ENCODE results near the gene WDR17. TPM values are rescaled to one million over a fixed set of nuclear protein-coding genes. Genes with fewer than 3 reads are reported as not detected.

WDR17 gene
- total RNA-seq, 1 donor from 2014 or later, result 0.50 TPM

DNA sequence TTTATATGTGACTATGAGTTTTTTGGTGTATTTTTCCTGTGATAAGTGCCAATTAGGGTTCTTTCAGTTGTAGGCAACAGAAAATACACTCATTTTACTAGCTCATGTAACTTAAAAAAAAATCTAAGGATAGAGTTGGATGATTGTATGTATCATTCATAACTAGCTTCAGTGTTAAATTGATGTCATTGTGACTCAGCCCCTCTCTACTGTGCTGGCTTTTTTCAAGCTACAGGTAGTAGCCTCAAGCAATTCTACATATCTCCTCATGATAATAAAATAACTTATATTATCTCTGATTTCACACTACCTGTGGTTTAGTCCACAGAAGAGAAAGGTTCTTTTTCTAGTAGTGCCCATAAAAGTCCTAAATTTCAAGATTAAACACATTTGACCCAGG is 11.9 kb downstream of the WDR17 start:
- no peak for TF ChIP-seq CTCF (IDR thresholded peaks at IDR 0.05)
- no peak overlapping the region for H3K27ac Mint-ChIP-seq (ENCODE audit: unreplicated experiment)
- H3K36me3 Mint-ChIP-seq (ENCODE audit: low read depth), result no peaks in the 10 kb centered on the region
- DNase-seq (ENCODE audit: low spot score), result no peak
- no peak overlapping the region for H3K4me3 Mint-ChIP-seq (ENCODE audit: unreplicated experiment)
- H3K9me3 Mint-ChIP-seq (ENCODE audit: low read depth), result no peaks in the 10 kb centered on the region
- H3K4me1 Mint-ChIP-seq (ENCODE audit: low read depth), result no peaks in the 10 kb centered on the region
- H3K27me3 Mint-ChIP-seq (ENCODE audit: low read depth), result no peaks in the 10 kb centered on the region

DNA sequence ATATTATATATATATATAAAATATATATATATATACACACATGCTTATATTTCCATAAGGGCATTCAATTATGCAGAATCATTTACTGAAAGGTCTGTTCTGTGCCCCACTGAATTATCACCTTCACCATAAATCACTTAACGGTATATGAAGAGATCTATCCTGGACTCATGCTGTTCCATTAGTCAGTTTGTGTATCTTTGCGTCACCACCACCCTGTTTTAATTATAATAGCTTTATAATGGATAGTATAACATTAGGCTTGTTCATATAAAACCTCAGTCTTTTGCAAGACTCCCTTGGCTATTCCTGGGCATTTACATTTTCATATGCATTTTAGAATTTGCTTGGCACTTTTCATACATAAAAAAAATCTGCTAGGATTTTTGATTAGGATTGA is 19.1 kb downstream of the WDR17 start:
- TF ChIP-seq CTCF (IDR thresholded peaks at IDR 0.05), result no peak
- Mint-ChIP-seq H3K4me3 (ENCODE audit: unreplicated experiment) (no peak overlapping the region), H3K4me1 (ENCODE audit: low read depth) (no peaks in the 10 kb centered on the region), H3K27ac (ENCODE audit: unreplicated experiment) (no peak overlapping the region), H3K9me3 (ENCODE audit: low read depth) (no peaks in the 10 kb centered on the region), H3K36me3 (ENCODE audit: low read depth) (no peaks in the 10 kb centered on the region), H3K27me3 (ENCODE audit: low read depth) (peaks cover 6% of the 10 kb centered on the region)
- no peak for DNase-seq (ENCODE audit: low spot score)

DNA sequence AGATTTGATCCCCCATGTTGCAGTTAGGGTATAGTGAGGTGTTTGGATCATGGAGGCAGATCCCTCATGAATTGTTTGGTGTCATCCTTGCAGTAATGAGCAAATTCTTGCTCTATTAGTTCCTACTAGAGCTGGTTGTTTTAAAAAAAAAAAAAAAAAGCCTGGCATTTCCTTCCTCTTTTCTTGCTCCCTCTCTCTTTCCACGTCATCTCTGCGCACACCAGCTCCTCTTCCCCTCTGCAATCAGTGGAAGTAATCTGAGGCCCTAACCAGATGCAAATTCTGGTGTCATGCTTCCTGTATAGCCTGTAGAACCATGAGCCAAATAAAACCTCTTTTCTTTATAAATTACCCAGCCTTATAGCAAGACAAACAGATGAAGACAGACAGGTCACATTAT is 24.5 kb downstream of the WDR17 start:
- Mint-ChIP-seq H3K4me3 (ENCODE audit: unreplicated experiment) (no peak overlapping the region), H3K36me3 (ENCODE audit: low read depth) (peaks cover 2% of the 10 kb centered on the region), H3K27ac (ENCODE audit: unreplicated experiment) (no peak overlapping the region), H3K9me3 (ENCODE audit: low read depth) (peaks cover 16% of the 10 kb centered on the region), H3K27me3 (ENCODE audit: low read depth) (peaks cover 13% of the 10 kb centered on the region), H3K4me1 (ENCODE audit: low read depth) (no peaks in the 10 kb centered on the region)
- no peak for TF ChIP-seq CTCF (IDR thresholded peaks at IDR 0.05)
- no peak for DNase-seq (ENCODE audit: low spot score)

GRCh38 chr4:176099314-176099713 is 33.7 kb downstream of the WDR17 start:
- Mint-ChIP-seq H3K27ac (ENCODE audit: unreplicated experiment) (no peak overlapping the region), H3K9me3 (ENCODE audit: low read depth) (peaks cover 21% of the 10 kb centered on the region), H3K36me3 (ENCODE audit: low read depth) (no peaks in the 10 kb centered on the region), H3K4me3 (ENCODE audit: unreplicated experiment) (no peak overlapping the region), H3K27me3 (ENCODE audit: low read depth) (peaks cover 8% of the 10 kb centered on the region), H3K4me1 (ENCODE audit: low read depth) (no peaks in the 10 kb centered on the region)
- peak; percentile 50 for TF ChIP-seq CTCF (IDR thresholded peaks at IDR 0.05)
- no peak for DNase-seq (ENCODE audit: low spot score)

DNA sequence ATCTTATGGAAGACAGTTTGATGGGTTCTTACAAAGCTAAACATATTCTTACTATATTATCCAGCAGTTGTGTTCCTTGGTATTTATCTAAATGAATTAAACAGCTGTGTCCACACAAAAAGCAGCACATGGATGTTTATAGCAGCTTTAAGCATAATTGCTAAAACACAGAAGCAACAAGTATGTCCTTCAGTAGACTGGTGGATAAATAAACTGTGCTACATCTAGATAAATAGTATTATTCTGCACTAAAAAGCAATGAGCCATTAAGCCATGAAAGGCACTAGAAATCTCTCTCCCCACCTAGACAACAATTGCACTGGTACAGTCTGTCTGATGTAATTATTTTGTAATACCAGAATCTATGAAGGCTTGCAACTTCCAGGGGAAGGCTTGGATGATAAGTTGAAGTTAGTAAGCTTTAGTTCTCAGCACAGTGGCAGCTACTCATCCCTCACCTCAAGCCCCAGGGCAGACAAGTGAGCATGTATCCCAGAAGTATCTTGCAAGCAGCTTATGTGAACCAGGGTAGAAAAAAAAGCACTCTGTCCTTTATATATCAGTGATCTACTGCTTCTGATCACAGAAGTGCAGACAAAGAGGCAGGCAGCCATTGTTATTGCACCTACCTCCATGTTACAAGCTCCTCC is 36.9 kb downstream of the WDR17 start:
- Mint-ChIP-seq H3K36me3 (ENCODE audit: low read depth) (peaks cover 2% of the 10 kb centered on the region), H3K27ac (ENCODE audit: unreplicated experiment) (no peak overlapping the region), H3K4me3 (ENCODE audit: unreplicated experiment) (no peak overlapping the region), H3K4me1 (ENCODE audit: low read depth) (no peaks in the 10 kb centered on the region), H3K27me3 (ENCODE audit: low read depth) (peaks cover 14% of the 10 kb centered on the region), H3K9me3 (ENCODE audit: low read depth) (peaks cover 21% of the 10 kb centered on the region)
- TF ChIP-seq CTCF (IDR thresholded peaks at IDR 0.05), result no peak
- no peak for DNase-seq (ENCODE audit: low spot score)
